IMR-90 (cell line): ENCODE measurements around the gene APPL2.

ENCODE experiments used
- BHLHE40 ChIP-seq: fragments of 150-350 bp; IDR thresholded peaks from 2 replicates; pipeline ENCODE4 v1.6.1; 2016; ENCODE audit warnings: mild to moderate bottlenecking, low read depth, low read length
- CEBPB ChIP-seq: IDR thresholded peaks from 2 replicates; pipeline ENCODE4 v1.6.1; 2012; ENCODE audit warnings: low read depth, low read length, improper control_type of control experiment
- CHD1 ChIP-seq: IDR thresholded peaks from 2 replicates; pipeline ENCODE4 v1.6.1; 2012; ENCODE audit warnings: low read depth, low read length, improper control_type of control experiment
- FOS ChIP-seq: fragments of 150-350 bp; IDR thresholded peaks from 2 replicates; pipeline ENCODE4 v1.6.1; 2016; ENCODE audit warnings: low read depth, low read length
- MAFK ChIP-seq: IDR thresholded peaks from 2 replicates; pipeline ENCODE4 v1.6.1; 2012; ENCODE audit warnings: low read depth, low read length, improper control_type of control experiment
- MAZ ChIP-seq: IDR thresholded peaks from 2 replicates; pipeline ENCODE4 v1.6.1; 2012; ENCODE audit warnings: low read depth, mild to moderate bottlenecking, low read length, improper control_type of control experiment, moderate library complexity, borderline replicate concordance
- MXI1 ChIP-seq: IDR thresholded peaks from 2 replicates; pipeline ENCODE4 v1.6.1; 2012; ENCODE audit warnings: low read depth, mild to moderate bottlenecking, low read length, moderate library complexity, borderline replicate concordance
- POLR2A ChIP-seq: IDR thresholded peaks from 2 replicates; pipeline ENCODE4 v1.6.1; 2012; ENCODE audit warnings: mild to moderate bottlenecking, low read depth, low read length
- RAD21 ChIP-seq: IDR thresholded peaks from 2 replicates; pipeline ENCODE4 v1.6.1; 2012; ENCODE audit warnings: low read length, improper control_type of control experiment
- RCOR1 ChIP-seq: IDR thresholded peaks from 2 replicates; pipeline ENCODE4 v1.6.1; 2012; ENCODE audit warnings: mild to moderate bottlenecking, low read length, improper control_type of control experiment; ENCODE audit not compliant: insufficient replicate concordance
- RFX5 ChIP-seq: IDR thresholded peaks from 2 replicates; pipeline ENCODE4 v1.8.0; 2012; ENCODE audit warnings: low read depth, mild to moderate bottlenecking, low read length, moderate library complexity
- SMC3 ChIP-seq: fragments of 150-350 bp; IDR thresholded peaks from 2 replicates; pipeline ENCODE4 v1.6.1; 2016; ENCODE audit warnings: low read depth, mild to moderate bottlenecking, antibody characterized with exemption, low read length, moderate library complexity
- TF ChIP-seq, protein P1 (sequence below): conservative IDR thresholded peaks from 2 replicates; pipeline ENCODE4 v1.5.1; 2012; ENCODE audit warnings: mild to moderate bottlenecking, low read depth, low read length, improper control_type of control experiment
- TF ChIP-seq, protein P2 (sequence below): fragments of 150-350 bp; IDR thresholded peaks from 2 replicates; pipeline ENCODE4 v1.6.1; 2017; ENCODE audit warnings: mild to moderate bottlenecking, antibody characterized with exemption, low read length, low read depth

- no peak for TF ChIP-seq POLR2A
- TF ChIP-seq, protein P1, sequence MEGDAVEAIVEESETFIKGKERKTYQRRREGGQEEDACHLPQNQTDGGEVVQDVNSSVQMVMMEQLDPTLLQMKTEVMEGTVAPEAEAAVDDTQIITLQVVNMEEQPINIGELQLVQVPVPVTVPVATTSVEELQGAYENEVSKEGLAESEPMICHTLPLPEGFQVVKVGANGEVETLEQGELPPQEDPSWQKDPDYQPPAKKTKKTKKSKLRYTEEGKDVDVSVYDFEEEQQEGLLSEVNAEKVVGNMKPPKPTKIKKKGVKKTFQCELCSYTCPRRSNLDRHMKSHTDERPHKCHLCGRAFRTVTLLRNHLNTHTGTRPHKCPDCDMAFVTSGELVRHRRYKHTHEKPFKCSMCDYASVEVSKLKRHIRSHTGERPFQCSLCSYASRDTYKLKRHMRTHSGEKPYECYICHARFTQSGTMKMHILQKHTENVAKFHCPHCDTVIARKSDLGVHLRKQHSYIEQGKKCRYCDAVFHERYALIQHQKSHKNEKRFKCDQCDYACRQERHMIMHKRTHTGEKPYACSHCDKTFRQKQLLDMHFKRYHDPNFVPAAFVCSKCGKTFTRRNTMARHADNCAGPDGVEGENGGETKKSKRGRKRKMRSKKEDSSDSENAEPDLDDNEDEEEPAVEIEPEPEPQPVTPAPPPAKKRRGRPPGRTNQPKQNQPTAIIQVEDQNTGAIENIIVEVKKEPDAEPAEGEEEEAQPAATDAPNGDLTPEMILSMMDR, result no peak
- TF ChIP-seq FOS, result no peak
- no peak for TF ChIP-seq RFX5
- no peak for TF ChIP-seq CEBPB
- TF ChIP-seq RCOR1, result no peak
- no peak for TF ChIP-seq RAD21
- TF ChIP-seq, protein P2, sequence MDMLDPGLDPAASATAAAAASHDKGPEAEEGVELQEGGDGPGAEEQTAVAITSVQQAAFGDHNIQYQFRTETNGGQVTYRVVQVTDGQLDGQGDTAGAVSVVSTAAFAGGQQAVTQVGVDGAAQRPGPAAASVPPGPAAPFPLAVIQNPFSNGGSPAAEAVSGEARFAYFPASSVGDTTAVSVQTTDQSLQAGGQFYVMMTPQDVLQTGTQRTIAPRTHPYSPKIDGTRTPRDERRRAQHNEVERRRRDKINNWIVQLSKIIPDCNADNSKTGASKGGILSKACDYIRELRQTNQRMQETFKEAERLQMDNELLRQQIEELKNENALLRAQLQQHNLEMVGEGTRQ, result no peak
- TF ChIP-seq SMC3, result no peak
- no peak for TF ChIP-seq MXI1
- no peak for TF ChIP-seq MAFK
- TF ChIP-seq CHD1, result no peak
- TF ChIP-seq BHLHE40, result no peak
- no peak for TF ChIP-seq MAZ
Observed at GRCh38 chr12:105214148-105214547, 21.8 kb downstream of the APPL2 start.
